Ovary (tissue), 9 donors: Measurements from ENCODE around the gene DIPK1B. TPM values are rescaled to one million over a fixed set of nuclear protein-coding genes. Genes with fewer than 3 reads are reported as not detected.

ENCODE experiments used
- DNase-seq, 5 donors: peaks; one replicate each; pipeline ENCODE4 v3.0.0-alpha.2; 2019 to 2020
- H3K27ac ChIP-seq, 2 donors: fragments of 200-600 bp; one replicate each; pipeline versions ENCODE4 v1.5.1 to v1.8.0; 2019 to 2022
- H3K27me3 ChIP-seq: fragments of 200-600 bp; one replicate; pipeline ENCODE4 v1.8.0; 2022
- H3K36me3 ChIP-seq: fragments of 200-600 bp; sonication (generic); one replicate; pipeline ENCODE4 v1.5.1; 2019
- H3K4me1 ChIP-seq: one replicate; pipeline ENCODE4 v1.8.1; 2013; ENCODE audit warnings: mild to moderate bottlenecking, moderate library complexity; ENCODE audit not compliant: insufficient read depth
- H3K4me3 ChIP-seq: fragments of 200-600 bp; sonication (generic); one replicate; pipeline ENCODE4 v1.5.1; 2017
- H3K9me3 ChIP-seq, 2 donors: fragments of 200-600 bp in 1 of 2; sonication (generic) in 1 of 2; one replicate each; pipeline versions ENCODE4 v1.5.1 to v1.8.1; 2013 to 2019; ENCODE audit warnings: mild to moderate bottlenecking in 1 of 2, moderate library complexity in 1 of 2
- EP300 ChIP-seq: sonication (generic); formaldehyde crosslinking; IDR thresholded peaks from one replicate; pipeline ENCODE4 v1.6.1; 2017; ENCODE audit warnings: antibody characterized with exemption
- POLR2A ChIP-seq: fragments of 450-650 bp; IDR thresholded peaks from one replicate; pipeline ENCODE4 v1.6.1; 2017; ENCODE audit warnings: antibody characterized with exemption, mild to moderate bottlenecking, moderate library complexity
- WGBS, 3 donors: extraction: QIAGEN DNeasy Blood & Tissue Kit in 1 of 3; methylation state at CpG; one replicate each; pipeline versions ENCODE4 v1.1.5 to v1.1.7; 2013 to 2017; 5-methylcytosine and 5-hydroxymethylcytosine counted together
- intact Hi-C, 4 donors: fragments of 100-400 bp; cut with DNase I; formaldehyde crosslinking; loops; one replicate each; pipeline versions ENCODE4 v1.11.0 to v1.15.1; 2022 to 2023
- polyA plus RNA-seq, 2 donors: library from polyadenylated mRNA; stranded (reverse); fragments of 200-250 nt in 1 of 2; fragments of 350-450 nt in 1 of 2; fragmentation: Illumina TruSeq in 1 of 2; extraction: RNeasy Lipid Tissue Mini Kit (QIAGEN cat#74804) in 1 of 2; gene quantifications; one replicate each; pipeline ENCODE4 v1.2.3, GENCODE V29; 2013 to 2014
- total RNA-seq, 7 donors: library from RNA; depleted of rRNA in 2 of 7; stranded (reverse); fragments of >200 nt in 2 of 7; fragmentation: NEBNext Ultra II Directional in 3 of 7; extraction: Animal tissue kit (Norgen Biotek cat#: 25700) in 3 of 7; gene quantifications; one replicate each; pipeline versions ENCODE4 v1.1.0 to v1.2.4, GENCODE V29; 2016 to 2023
- TF ChIP-seq, protein P1 (sequence below), 3 donors: fragments of 450-650 bp in 2 of 3; fragments of 200-600 bp in 1 of 3; IDR thresholded peaks; one replicate each; pipeline versions ENCODE4 v1.5.1 to v1.8.0; 2016 to 2022; ENCODE audit warnings: antibody characterized with exemption in 3 of 3, mild to moderate bottlenecking in 1 of 3
- donor health status: DM: no; HTN: no; CAD: no; lungs with moderate emphysema.
- donor health status: DM: no; HTN: no; CAD: no.
- donor health status: Bipolar disorder and iron deficiency.
- donor health status: DM: yes; HTN: yes; CAD: no.
- donor health status: DM: no; HTN: no; CAD: no.
- donor health status: DM: yes; HTN: yes; CAD: no.

The DIPK1B gene
- total and polyA plus RNA-seq, 9 donors: 2.9 to 23.4 (median 13.1) TPM

- no peaks in the 10 kb centered on the region for H3K36me3 ChIP-seq
- H3K4me3 ChIP-seq: no peak overlapping the region
- WGBS, 3 donors: 43 to 54% (median 53%) methylated on average over 21 of the region's 21 CpGs
- no peak overlapping the region for H3K27ac ChIP-seq
- no peaks in the 10 kb centered on the region for H3K9me3 ChIP-seq
- H3K27me3 ChIP-seq: no peaks in the 10 kb centered on the region
- intact Hi-C loops: no loop called here
- no peak for TF ChIP-seq POLR2A
- no peak for TF ChIP-seq EP300
- TF ChIP-seq, protein P1, sequence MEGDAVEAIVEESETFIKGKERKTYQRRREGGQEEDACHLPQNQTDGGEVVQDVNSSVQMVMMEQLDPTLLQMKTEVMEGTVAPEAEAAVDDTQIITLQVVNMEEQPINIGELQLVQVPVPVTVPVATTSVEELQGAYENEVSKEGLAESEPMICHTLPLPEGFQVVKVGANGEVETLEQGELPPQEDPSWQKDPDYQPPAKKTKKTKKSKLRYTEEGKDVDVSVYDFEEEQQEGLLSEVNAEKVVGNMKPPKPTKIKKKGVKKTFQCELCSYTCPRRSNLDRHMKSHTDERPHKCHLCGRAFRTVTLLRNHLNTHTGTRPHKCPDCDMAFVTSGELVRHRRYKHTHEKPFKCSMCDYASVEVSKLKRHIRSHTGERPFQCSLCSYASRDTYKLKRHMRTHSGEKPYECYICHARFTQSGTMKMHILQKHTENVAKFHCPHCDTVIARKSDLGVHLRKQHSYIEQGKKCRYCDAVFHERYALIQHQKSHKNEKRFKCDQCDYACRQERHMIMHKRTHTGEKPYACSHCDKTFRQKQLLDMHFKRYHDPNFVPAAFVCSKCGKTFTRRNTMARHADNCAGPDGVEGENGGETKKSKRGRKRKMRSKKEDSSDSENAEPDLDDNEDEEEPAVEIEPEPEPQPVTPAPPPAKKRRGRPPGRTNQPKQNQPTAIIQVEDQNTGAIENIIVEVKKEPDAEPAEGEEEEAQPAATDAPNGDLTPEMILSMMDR (IDR thresholded peaks at IDR 0.05): no peak
- H3K4me1 ChIP-seq: no peaks in the 10 kb centered on the region
- peak in 1 of 5 donors; percentile 65 for DNase-seq
These were observed 36.6 kb downstream of the DIPK1B start for GRCh38 chr9:136748666-136749611.

- Histone ChIP-seq H3K4me1 (no peaks in the 10 kb centered on the region), H3K9me3 (no peaks in the 10 kb centered on the region), H3K36me3 (no peaks in the 10 kb centered on the region), H3K27ac (no peak overlapping the region), H3K27me3 (no peaks in the 10 kb centered on the region), H3K4me3 (no peak overlapping the region)
- TF ChIP-seq, protein P1 (IDR thresholded peaks at IDR 0.05): no peak
- TF ChIP-seq POLR2A (no peak), EP300 (no peak)
- WGBS, 3 donors: 36 to 48% (median 38%) methylated on average over 2 of the region's 2 CpGs
- intact Hi-C loops: no loop called here
- DNase-seq: no peak
These were observed 38.2 kb downstream of the DIPK1B start for GRCh38 chr9:136750526-136750925.

GRCh38 chr9:136751244-136751643, 38.9 kb downstream of the DIPK1B start:
- WGBS, 3 donors: 83 to 94% (median 84%) methylated on average over 1 of the region's 1 CpG
- TF ChIP-seq EP300 (no peak), POLR2A (no peak)
- TF ChIP-seq, protein P1 (IDR thresholded peaks at IDR 0.05): no peak
- DNase-seq: no peak
- intact Hi-C loops: no loop called here
- H3K9me3 ChIP-seq: no peaks in the 10 kb centered on the region
- H3K27me3 ChIP-seq: no peaks in the 10 kb centered on the region
- H3K4me3 ChIP-seq: no peak overlapping the region
- no peak overlapping the region for H3K27ac ChIP-seq
- H3K36me3 ChIP-seq: no peaks in the 10 kb centered on the region
- H3K4me1 ChIP-seq: no peaks in the 10 kb centered on the region

GRCh38 chr9:136751814-136752213, 39.4 kb downstream of the DIPK1B start:
- Histone ChIP-seq H3K27me3 (no peaks in the 10 kb centered on the region), H3K36me3 (no peaks in the 10 kb centered on the region), H3K9me3 (no peaks in the 10 kb centered on the region), H3K27ac (no peak overlapping the region), H3K4me3 (no peak overlapping the region), H3K4me1 (no peaks in the 10 kb centered on the region)
- no peak for DNase-seq
- intact Hi-C loops: no loop called here
- TF ChIP-seq, protein P1 (IDR thresholded peaks at IDR 0.05): no peak
